Lung (tissue), 12 donors: Measurements from ENCODE around the gene FRK. TPM values are rescaled to one million over a fixed set of nuclear protein-coding genes. Genes with fewer than 3 reads are reported as not detected.

ENCODE experiments used
- ATAC-seq: fragments of 200-7000 bp; cut with Tn5 transposase; one replicate; pipeline ENCODE4 v1.9.1; 2020; ENCODE audit warnings: moderate number of reproducible peaks; ENCODE audit not compliant: insufficient read depth, low FRiP score
- DNase-seq, 3 donors: peaks; one replicate each; pipeline ENCODE4 v3.0.0-alpha.2; 2013 to 2017
- H3K27ac ChIP-seq, 2 donors: one replicate each; pipeline ENCODE4 v1.5.1; 2013; ENCODE audit warnings: mild to moderate bottlenecking in 2 of 2, moderate library complexity in 2 of 2, control low read depth in 1 of 2, inconsistent platforms in 1 of 2, low read depth in 1 of 2, low read length in 1 of 2
- H3K27me3 ChIP-seq, 3 donors: one replicate each; pipeline ENCODE4 v1.5.1; 2013; ENCODE audit warnings: low read length in 2 of 3; ENCODE audit not compliant: control insufficient read depth in 3 of 3, insufficient read depth in 3 of 3
- H3K36me3 ChIP-seq, 4 donors: one replicate each; pipeline ENCODE4 v1.5.1; 2013; ENCODE audit warnings: low read length in 4 of 4, mild to moderate bottlenecking in 1 of 4, moderate library complexity in 1 of 4; ENCODE audit not compliant: control insufficient read depth in 4 of 4, insufficient read depth in 4 of 4
- H3K4me1 ChIP-seq, 5 donors: one replicate each; pipeline ENCODE4 v1.5.1; 2013; ENCODE audit warnings: low read length in 5 of 5, mild to moderate bottlenecking in 2 of 5, moderate library complexity in 1 of 5; ENCODE audit not compliant: control insufficient read depth in 5 of 5, insufficient read depth in 5 of 5
- H3K4me3 ChIP-seq: one replicate; pipeline ENCODE4 v1.5.1; 2013; ENCODE audit warnings: mild to moderate bottlenecking, control low read depth, moderate library complexity
- H3K9ac ChIP-seq, 2 donors: one replicate each; pipeline ENCODE4 v1.5.1; 2013; ENCODE audit warnings: low read length in 2 of 2, control low read depth in 1 of 2; ENCODE audit not compliant: insufficient read depth in 1 of 2
- H3K9me3 ChIP-seq, 4 donors: one replicate each; pipeline ENCODE4 v1.5.1; 2013; ENCODE audit warnings: low read length in 3 of 4, mild to moderate bottlenecking in 1 of 4, moderate library complexity in 1 of 4; ENCODE audit not compliant: control insufficient read depth in 4 of 4, insufficient read depth in 3 of 4
- WGBS, 2 donors: extraction: QIAGEN DNeasy Blood & Tissue Kit; methylation state at CpG; one replicate each; pipeline ENCODE4 v1.1.7; 2013; 5-methylcytosine and 5-hydroxymethylcytosine counted together
- polyA plus RNA-seq, 2 donors: library from polyadenylated mRNA; stranded (reverse); fragments of 200-250 nt; gene quantifications; one replicate each; pipeline ENCODE4 v1.2.1, GENCODE V29; 2013
- total RNA-seq, 2 donors: library from RNA; depleted of rRNA in 1 of 2; stranded (reverse); fragments of >200 nt in 1 of 2; gene quantifications; one replicate each; pipeline ENCODE4 v1.2.1, GENCODE V29; 2014 to 2021
- TF ChIP-seq, protein P1 (sequence below): IDR thresholded peaks from 2 replicates; pipeline ENCODE4 v1.5.1; 2012; ENCODE audit warnings: mild to moderate bottlenecking; ENCODE audit errors: control extremely low read depth, extremely low read depth
- donor health status: control.
- donor health status: control.
- donor health status: Bipolar disorder and iron deficiency.
- donor health status: healthy.
- donor health status: DM: yes; HTN: yes; CAD: no.

Gene FRK
- total and polyA plus RNA-seq, 4 donors: 1.2 to 18.3 (median 5.1) TPM

DNA sequence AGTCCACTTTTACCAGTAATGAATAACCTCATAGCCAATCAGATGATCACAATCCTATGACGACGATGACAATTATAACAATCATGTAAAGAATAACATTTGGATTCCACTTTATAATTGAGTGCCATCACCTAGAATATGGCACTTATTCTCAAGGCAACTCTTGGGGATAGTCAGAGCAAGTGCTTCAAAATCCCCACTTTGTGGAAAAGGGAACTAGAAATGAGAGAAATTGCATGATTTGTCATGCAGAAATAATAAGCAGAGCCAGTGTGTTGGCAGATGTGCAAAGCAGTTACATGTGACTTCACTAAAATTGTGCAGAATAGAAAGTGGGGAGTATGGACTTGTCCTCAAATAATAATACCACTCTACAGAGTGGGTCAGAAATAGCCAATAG lies 41.3 kb downstream of the FRK start:
- 67 to 84% methylated on average over 2 of the region's 2 CpGs for WGBS, 2 donors
- TF ChIP-seq, protein P1, sequence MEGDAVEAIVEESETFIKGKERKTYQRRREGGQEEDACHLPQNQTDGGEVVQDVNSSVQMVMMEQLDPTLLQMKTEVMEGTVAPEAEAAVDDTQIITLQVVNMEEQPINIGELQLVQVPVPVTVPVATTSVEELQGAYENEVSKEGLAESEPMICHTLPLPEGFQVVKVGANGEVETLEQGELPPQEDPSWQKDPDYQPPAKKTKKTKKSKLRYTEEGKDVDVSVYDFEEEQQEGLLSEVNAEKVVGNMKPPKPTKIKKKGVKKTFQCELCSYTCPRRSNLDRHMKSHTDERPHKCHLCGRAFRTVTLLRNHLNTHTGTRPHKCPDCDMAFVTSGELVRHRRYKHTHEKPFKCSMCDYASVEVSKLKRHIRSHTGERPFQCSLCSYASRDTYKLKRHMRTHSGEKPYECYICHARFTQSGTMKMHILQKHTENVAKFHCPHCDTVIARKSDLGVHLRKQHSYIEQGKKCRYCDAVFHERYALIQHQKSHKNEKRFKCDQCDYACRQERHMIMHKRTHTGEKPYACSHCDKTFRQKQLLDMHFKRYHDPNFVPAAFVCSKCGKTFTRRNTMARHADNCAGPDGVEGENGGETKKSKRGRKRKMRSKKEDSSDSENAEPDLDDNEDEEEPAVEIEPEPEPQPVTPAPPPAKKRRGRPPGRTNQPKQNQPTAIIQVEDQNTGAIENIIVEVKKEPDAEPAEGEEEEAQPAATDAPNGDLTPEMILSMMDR: no peak
- H3K4me3 ChIP-seq: no peak overlapping the region

GRCh38 chr6:116018976-116019375 lies 41.7 kb downstream of the FRK start:
- H3K9ac ChIP-seq: no peak overlapping the region
- H3K27me3 ChIP-seq: no peaks in the 10 kb centered on the region
- no peak for DNase-seq
- WGBS, 2 donors: 37 to 57% methylated on average over 1 of the region's 1 CpG
- H3K36me3 ChIP-seq: no peaks in the 10 kb centered on the region
- H3K4me3 ChIP-seq: no peak overlapping the region
- no peak overlapping the region for H3K27ac ChIP-seq
- ATAC-seq: no peak
- peaks cover 2 to 52% (median 25%) of the 10 kb centered on the region in 5 donors for H3K4me1 ChIP-seq
- no peaks in the 10 kb centered on the region for H3K9me3 ChIP-seq
- TF ChIP-seq, protein P1: no peak

More for the DNA sequence above, 41.3 kb downstream of the FRK start:
- H3K36me3 ChIP-seq: no peaks in the 10 kb centered on the region
- peak in 1 of 3 donors; percentile 23 for DNase-seq
- peaks cover 2 to 50% (median 25%) of the 10 kb centered on the region in 5 donors for H3K4me1 ChIP-seq
- H3K27ac ChIP-seq: no peak overlapping the region
- ATAC-seq: no peak
- no peak overlapping the region for H3K9ac ChIP-seq
- no peaks in the 10 kb centered on the region for H3K9me3 ChIP-seq
- no peaks in the 10 kb centered on the region for H3K27me3 ChIP-seq

DNA sequence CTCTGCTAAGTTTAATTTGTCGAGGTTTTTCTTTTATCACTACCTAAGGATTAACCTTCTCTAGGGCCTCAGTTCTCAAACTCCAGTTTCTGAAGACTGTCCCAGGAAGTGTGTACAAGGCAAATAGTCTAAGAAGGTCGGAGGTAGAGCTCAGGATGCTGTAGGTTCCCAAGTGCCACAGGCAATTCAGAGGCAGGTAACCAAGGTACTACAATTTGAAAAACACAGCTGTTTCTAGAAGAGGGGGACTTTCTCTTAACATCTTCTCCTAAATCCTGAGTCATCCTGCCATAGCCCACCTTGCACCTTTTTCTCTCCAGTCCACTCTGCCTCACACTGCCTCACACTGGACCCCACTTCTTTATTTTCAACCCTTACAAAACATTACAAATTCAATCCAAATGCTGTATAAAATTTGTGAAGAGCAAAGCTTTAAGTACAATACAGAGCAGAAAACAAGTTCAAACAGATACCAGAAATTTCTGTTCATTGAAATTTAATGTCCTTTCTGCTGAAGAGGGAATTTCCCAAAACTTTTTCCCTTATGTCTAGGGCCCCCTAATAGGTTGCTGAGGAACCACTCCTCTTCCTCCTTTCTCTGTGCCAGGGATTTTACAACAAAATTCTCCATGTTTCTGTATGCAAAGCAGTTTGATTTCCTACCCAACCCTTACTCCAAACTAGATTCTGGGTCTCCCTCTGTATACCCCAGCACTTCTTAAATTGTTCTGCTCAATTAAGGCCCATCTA lies 43.0 kb downstream of the FRK start:
- Histone ChIP-seq H3K27ac (no peak overlapping the region), H3K27me3 (no peaks in the 10 kb centered on the region), H3K9ac (peak overlapping the region in 1 of 2 donors; percentile 70), H3K36me3 (no peaks in the 10 kb centered on the region), H3K4me1 (peaks cover 2 to 63% (median 25%) of the 10 kb centered on the region in 5 donors), H3K4me3 (no peak overlapping the region), H3K9me3 (no peaks in the 10 kb centered on the region)
- ATAC-seq (no peak), DNase-seq (peak in 2 of 3 donors; percentile 39 to 47)
- WGBS, 2 donors: 42 to 58% methylated on average over 2 of the region's 2 CpGs
- TF ChIP-seq, protein P1: no peak
